Upper lobe of left lung (tissue), 6 donors: ENCODE results near the gene HDAC1. TPM values are rescaled to one million over a fixed set of nuclear protein-coding genes. Genes with fewer than 3 reads are reported as not detected.

Experiments
- ATAC-seq, 2 donors: fragments of 200-7000 bp; cut with Tn5 transposase; one replicate each; pipeline ENCODE4 v1.9.1; 2022; ENCODE audit warnings: mild to moderate bottlenecking in 2 of 2, moderate library complexity in 2 of 2; ENCODE audit not compliant: low FRiP score in 2 of 2
- DNase-seq, 2 donors: peaks; one replicate each; pipeline ENCODE4 v3.0.0-alpha.2; 2019 to 2020
- H3K27ac ChIP-seq, 4 donors: fragments of 200-600 bp; sonication (generic); one replicate each; pipeline ENCODE4 v1.5.1; 2016 to 2019
- H3K27me3 ChIP-seq, 4 donors: fragments of 200-600 bp; sonication (generic); one replicate each; pipeline ENCODE4 v1.5.1; 2017 to 2019
- H3K36me3 ChIP-seq, 4 donors: fragments of 200-600 bp; sonication (generic); one replicate each; pipeline ENCODE4 v1.5.1; 2016 to 2019
- H3K4me1 ChIP-seq, 4 donors: fragments of 200-600 bp; sonication (generic); one replicate each; pipeline ENCODE4 v1.5.1; 2018 to 2019
- H3K4me3 ChIP-seq, 4 donors: fragments of 200-600 bp; sonication (generic); one replicate each; pipeline ENCODE4 v1.5.1; 2017 to 2019; ENCODE audit warnings: mild to moderate bottlenecking in 2 of 4, moderate library complexity in 1 of 4
- H3K9me3 ChIP-seq, 4 donors: fragments of 200-600 bp; sonication (generic); one replicate each; pipeline ENCODE4 v1.5.1; 2018 to 2019
- CTCF ChIP-seq, 6 experiments: fragments of 450-650 bp in 4 of 6; fragments of 200-600 bp in 2 of 6; sonication (generic) in 2 of 6; IDR thresholded peaks; one replicate each; pipeline ENCODE4 v1.5.1; 2016 to 2019; ENCODE audit warnings: antibody characterized with exemption in 6 of 6
- EP300 ChIP-seq, 4 donors: sonication (generic); formaldehyde crosslinking; IDR thresholded peaks; one replicate each; pipeline ENCODE4 v1.5.1; 2017; ENCODE audit warnings: antibody characterized with exemption in 4 of 4, control low read depth in 2 of 4
- POLR2A ChIP-seq, 4 donors: fragments of 450-650 bp; IDR thresholded peaks; one replicate each; pipeline ENCODE4 v1.5.1; 2016 to 2017; ENCODE audit warnings: antibody characterized with exemption in 4 of 4, mild to moderate bottlenecking in 2 of 4
- POLR2AphosphoS5 ChIP-seq, 2 donors: sonication (generic); formaldehyde crosslinking; IDR thresholded peaks; one replicate each; pipeline ENCODE4 v1.5.1; 2017; ENCODE audit warnings: antibody characterized with exemption in 2 of 2
- WGBS, 2 donors: methylation state at CpG; one replicate each; pipeline ENCODE4 v1.1.5; 2017 to 2018; 5-methylcytosine and 5-hydroxymethylcytosine counted together
- small RNA-seq, 4 donors: library from RNA; depleted of rRNA; stranded (forward); fragments of <200 nt; gene quantifications; one replicate each; pipeline ENCODE3, GENCODE V24; 2016
- total RNA-seq, 6 donors: library from RNA; depleted of rRNA in 4 of 6; stranded (reverse); fragments of >200 nt in 4 of 6; gene quantifications; one replicate each; pipeline versions ENCODE4 v1.1.0 to v1.2.1, GENCODE V29; 2016 to 2021
- donor health status: DM: no; HTN: no; CAD: no; lungs with moderate emphysema.
- donor health status: DM: no; HTN: yes; CAD: no; lungs with severe emphysema.

Gene HDAC1
- total RNA-seq, 6 donors from 2014 or later: 36.8 to 78.0 (median 48.8) TPM

- Histone ChIP-seq H3K27ac (no peak overlapping the region), H3K36me3 (peaks cover 45 to 100% (median 87%) of the 10 kb centered on the region in 4 donors), H3K27me3 (no peaks in the 10 kb centered on the region), H3K4me3 (no peak overlapping the region), H3K4me1 (no peaks in the 10 kb centered on the region), H3K9me3 (no peaks in the 10 kb centered on the region)
- DNase-seq (peak in 1 of 2 donors; percentile 30), ATAC-seq (no peak)
- no peak for TF ChIP-seq POLR2AphosphoS5 (IDR thresholded peaks at IDR 0.05)
- TF ChIP-seq POLR2A (IDR thresholded peaks at IDR 0.05): no peak
- TF ChIP-seq EP300 (IDR thresholded peaks at IDR 0.05): no peak
- TF ChIP-seq CTCF (IDR thresholded peaks at IDR 0.05): no peak
- WGBS, 2 donors: 90% methylated on average over 12 of the region's 12 CpGs
Measured at GRCh38 chr1:32377541-32378220, 85.8 kb downstream of the HDAC1 start.

- ATAC-seq: no peak
- Histone ChIP-seq H3K27ac (no peak overlapping the region), H3K36me3 (peaks cover 59 to 100% (median 92%) of the 10 kb centered on the region in 4 donors), H3K4me3 (no peak overlapping the region), H3K4me1 (no peaks in the 10 kb centered on the region), H3K9me3 (no peaks in the 10 kb centered on the region), H3K27me3 (no peaks in the 10 kb centered on the region)
- no peak for DNase-seq
- TF ChIP-seq CTCF (IDR thresholded peaks at IDR 0.05) (no peak), POLR2A (IDR thresholded peaks at IDR 0.05) (no peak), EP300 (IDR thresholded peaks at IDR 0.05) (no peak), POLR2AphosphoS5 (IDR thresholded peaks at IDR 0.05) (no peak)
- 92 to 94% methylated on average over 9 of the region's 9 CpGs for WGBS, 2 donors
Measured at GRCh38 chr1:32380057-32380456, 88.2 kb downstream of the HDAC1 start.

Small RNAs within 50 kb of the gene (small RNA-seq; reads per million reads assigned to genes)
- gene RF00017 (0 reads per million in 4 donors), gene RF00019 (0 reads per million in 4 donors)

Other genes starting within 250 kb of the HDAC1 start
- 10 to 100 TPM in 3 of 6 donors, 1 to 10 TPM in 3; 5.0 to 22.1 (median 10.2) TPM for gene TMEM39B, start 219.1 kb upstream of the HDAC1 start, total RNA-seq
- gene KPNA6, start 184.0 kb upstream of the HDAC1 start, total RNA-seq: 10 to 100 TPM; 16.8 to 53.8 (median 42.0) TPM
- gene TXLNA, start 112.4 kb upstream of the HDAC1 start, total RNA-seq: 10 to 100 TPM; 29.3 to 57.5 (median 47.5) TPM
- 1 to 10 TPM in 5 of 6 donors, under 1 TPM in 1; 0.98 to 4.2 (median 3.2) TPM for gene CCDC28B, start 91.5 kb upstream of the HDAC1 start, total RNA-seq
- gene IQCC, start 86.4 kb upstream of the HDAC1 start, total RNA-seq: 1 to 10 TPM in 5 of 6 donors, under 1 TPM in 1; 0.55 to 6.3 (median 1.9) TPM
- 10 to 100 TPM in 1 of 6 donors, 1 to 10 TPM in 4, under 1 TPM in 1; 0.11 to 11.4 (median 4.5) TPM for gene DCDC2B, start 83.0 kb upstream of the HDAC1 start, total RNA-seq
- 10 to 100 TPM; 14.9 to 62.9 (median 21.1) TPM for gene TMEM234, start 69.7 kb upstream of the HDAC1 start, total RNA-seq
- gene EIF3I, start 69.7 kb upstream of the HDAC1 start, total RNA-seq: 100 to 1,000 TPM in 4 of 6 donors, 10 to 100 TPM in 2; 62.9 to 173 (median 109) TPM
- 10 to 100 TPM in 2 of 6 donors, 1 to 10 TPM in 3, not detected in 1; 1.9 to 53.0 (median 4.6) TPM for gene FAM167B, start 44.9 kb upstream of the HDAC1 start, total RNA-seq
- gene LCK, start 40.8 kb upstream of the HDAC1 start, total RNA-seq: 10 to 100 TPM in 1 of 6 donors, 1 to 10 TPM in 5; 5.1 to 25.1 (median 7.7) TPM
- 10 to 100 TPM in 2 of 6 donors, 1 to 10 TPM in 4; 1.0 to 56.9 (median 9.4) TPM for gene MARCKSL1, start 44.1 kb downstream of the HDAC1 start, total RNA-seq
- 10 to 100 TPM in 3 of 6 donors, 1 to 10 TPM in 3; 4.3 to 43.0 (median 10.5) TPM for gene FAM229A, start 70.4 kb downstream of the HDAC1 start, total RNA-seq
- 1 to 10 TPM in 4 of 6 donors, not detected in 2; 1.2 to 2.3 (median 1.8) TPM for gene TSSK3, start 70.5 kb downstream of the HDAC1 start, total RNA-seq
- gene BSDC1, start 102.4 kb downstream of the HDAC1 start, total RNA-seq: 100 to 1,000 TPM in 1 of 6 donors, 10 to 100 TPM in 5; 60.8 to 116 (median 68.9) TPM
- under 1 TPM in 4 of 6 donors, not detected in 2; under 0.01 to 0.10 (median 0.01) TPM for gene ZBTB8B, start 173.0 kb downstream of the HDAC1 start, total RNA-seq
- 10 to 100 TPM in 1 of 6 donors, 1 to 10 TPM in 5; 5.1 to 12.0 (median 6.4) TPM for gene ZBTB8A, start 247.3 kb downstream of the HDAC1 start, total RNA-seq